CD4-positive, alpha-beta T cell treated with Interleukin-2 at 100 ng/mL for 4 hours (primary cell): Measurements from ENCODE around the gene TMEM59L.
"Not testable (repeated sequence)": the region's sequence is repeated elsewhere in the genome, so short reads cannot be mapped to it uniquely, and the experiment has no call there.

Source experiments
- DNase-seq: peaks from one replicate; pipeline ENCODE4 v3.0.0-alpha.2; 2020; ENCODE audit warnings: low spot score

The TMEM59L gene

GRCh38 chr19:18612772-18613588 lies at the start of gene TMEM59L:
Gene TMEM59L, plus strand, starts transcription at chr19:18612870. Its CDS starts 89 bp downstream, at chr19:18612959.
- DNase-seq: peak; percentile 37

- no peak for DNase-seq
Measured at GRCh38 chr19:18566953-18567352, 45.7 kb upstream of the TMEM59L start.

- no peak for DNase-seq
Measured at GRCh38 chr19:18568367-18568766, 44.3 kb upstream of the TMEM59L start.

- peak; percentile 98 for DNase-seq
Measured at GRCh38 chr19:18571564-18572344, 40.9 kb upstream of the TMEM59L start, which contains the start of gene UBA52. Gene UBA52, plus strand, starts transcription at chr19:18571857. Its CDS starts 1,444 bp downstream, at chr19:18573301.

- no peak for DNase-seq
Measured at GRCh38 chr19:18574691-18575291, 37.9 kb upstream of the TMEM59L start.

- DNase-seq: no peak
Measured at GRCh38 chr19:18576383-18576782, 36.3 kb upstream of the TMEM59L start.

GRCh38 chr19:18577365-18577914 lies 35.2 kb upstream of the TMEM59L start:
- no peak for DNase-seq

GRCh38 chr19:18580311-18580710 lies 32.4 kb upstream of the TMEM59L start:
- no peak for DNase-seq

- no peak for DNase-seq
Measured at GRCh38 chr19:18586306-18586705, 26.4 kb upstream of the TMEM59L start.

- no peak for DNase-seq
Measured at GRCh38 chr19:18587561-18587960, 25.1 kb upstream of the TMEM59L start.

- DNase-seq: no peak
Measured at GRCh38 chr19:18587962-18588610, 24.6 kb upstream of the TMEM59L start.

GRCh38 chr19:18588611-18589379 lies 23.9 kb upstream of the TMEM59L start, which contains the start of gene REX1BD:
Gene REX1BD, plus strand, starts transcription at chr19:18588798. Its CDS starts 4 bp downstream, at chr19:18588802.
- peak; percentile 91 for DNase-seq

- DNase-seq: peak; percentile 68
Measured at GRCh38 chr19:18589380-18590272, 23.0 kb upstream of the TMEM59L start.

- DNase-seq: no peak
Measured at GRCh38 chr19:18590273-18591272, 22.1 kb upstream of the TMEM59L start.

- DNase-seq: no peak
Measured at GRCh38 chr19:18591735-18592385, 20.8 kb upstream of the TMEM59L start.

- not testable (repeated sequence) for DNase-seq
Measured at GRCh38 chr19:18592732-18593131, 19.9 kb upstream of the TMEM59L start.

GRCh38 chr19:18593367-18594095 lies 19.1 kb upstream of the TMEM59L start:
- DNase-seq: no peak
